Measurements from ENCODE around the gene STEAP4. TPM values are rescaled to one million over a fixed set of nuclear protein-coding genes. Genes with fewer than 3 reads are reported as not detected.

STEAP4 gene
- total and polyA plus RNA-seq, 2 of the 13 experiments (the other 11 are each of a cell fraction or from before 2014, with no cell fraction given), result not detected

- CTCF ChIA-PET (ENCODE audit: low intra/inter-chr PET ratio, low total read pairs), result no interaction called here
- no TSS peak for BruUV-seq (replicated peaks)
- Histone ChIP-seq H3K4me3 (replicated peaks in 1 of 3; ENCODE audit: insufficient read depth in 1 of 3, low read depth in 2 of 3, low read length in 3 of 3) (no peak overlapping the region), H3K4me1 (ENCODE audit: insufficient read depth, low read length) (no peaks in the 10 kb centered on the region), H3K9me3 (ENCODE audit: low read length) (no peaks in the 10 kb centered on the region), H3K9ac (ENCODE audit: insufficient read depth, low read depth, low read length) (no peak overlapping the region), H2AFZ (ENCODE audit: low read length) (no peak overlapping the region), H4K20me1 (ENCODE audit: insufficient read depth, low read length) (no peaks in the 10 kb centered on the region), H3K4me2 (ENCODE audit: low read depth, low read length) (no peak overlapping the region), H3K27ac (ENCODE audit: extremely low read length, insufficient read depth, low read length) (no peak overlapping the region), H3K79me2 (ENCODE audit: insufficient read depth, low read length) (no peaks in the 10 kb centered on the region), H3K27me3 (ENCODE audit: control insufficient read depth in 1 of 2, insufficient read depth in 2 of 2, low read length in 2 of 2) (peaks cover 1 to 5% of the 10 kb centered on the region in 2 experiments; a peak in 2 of 5 replicates), H3K36me3 (replicated peaks in 1 of 2; ENCODE audit: control insufficient read depth in 1 of 2, insufficient read depth in 2 of 2, low read length in 2 of 2) (no peaks in the 10 kb centered on the region)
- FAIRE-seq, result no peak
- TF ChIP-seq NONO (IDR thresholded peaks at IDR 0.05), result no peak
- no peak for TF ChIP-seq NONO (CRISPR knock-in tag; conservative IDR thresholded peaks at IDR 0.05)
- TF ChIP-seq YEATS2 (CRISPR knock-in tag; IDR thresholded peaks at IDR 0.05; ENCODE audit: borderline replicate concordance), result no peak
- no peak for TF ChIP-seq ZNF281 (CRISPR knock-in tag; IDR thresholded peaks at IDR 0.05; ENCODE audit: borderline replicate concordance)
- no peak for TF ChIP-seq EHMT2 (IDR thresholded peaks at IDR 0.05; ENCODE audit: borderline replicate concordance, low read depth, low read length)
- no peak for TF ChIP-seq HNF4A (CRISPR knock-in tag; IDR thresholded peaks at IDR 0.05)
- no peak for TF ChIP-seq REL (CRISPR knock-in tag; conservative IDR thresholded peaks at IDR 0.05)
- no peak for TF ChIP-seq POGK (CRISPR knock-in tag; conservative IDR thresholded peaks at IDR 0.05)
- no peak for TF ChIP-seq SNAPC5 (CRISPR knock-in tag; IDR thresholded peaks at IDR 0.05; ENCODE audit: borderline replicate concordance)
- no peak for TF ChIP-seq KLF12 (CRISPR knock-in tag; IDR thresholded peaks at IDR 0.05; ENCODE audit: borderline replicate concordance)
- TF ChIP-seq HOXD1 (CRISPR knock-in tag; IDR thresholded peaks at IDR 0.05), result no peak
- no peak for TF ChIP-seq FOSL1 (CRISPR knock-in tag; IDR thresholded peaks at IDR 0.05; ENCODE audit: borderline replicate concordance)
- no peak for TF ChIP-seq TEAD2 (CRISPR knock-in tag; IDR thresholded peaks at IDR 0.05)
- no peak for TF ChIP-seq HMGXB3 (CRISPR knock-in tag; IDR thresholded peaks at IDR 0.05; ENCODE audit: borderline replicate concordance)
- no peak for TF ChIP-seq NCOR1 (IDR thresholded peaks at IDR 0.05; ENCODE audit: borderline replicate concordance, low read length)
- intact Hi-C loops (cut with micrococcal nuclease; ENCODE audit: unreplicated experiment) (no loop called here), in situ Hi-C loops (cut with HindIII; ENCODE audit: extremely low pct_ligation_motif_present, low pct_unique_long_range_greater_than_20kb) (no loop called here)
- no peak for DNase-seq (ENCODE audit: low spot score)
- no peak for ATAC-seq
- POLR2A ChIA-PET, result no interaction called here
- WGBS (ENCODE audit: low lambda C conversion rate), result 33% methylated on average over 2 of the region's 2 CpGs
These were observed 39.7 kb upstream of the STEAP4 start for GRCh38 chr7:88346357-88346756.
